Measurements from ENCODE around the gene GPC5.

GPC5 gene

DNA sequence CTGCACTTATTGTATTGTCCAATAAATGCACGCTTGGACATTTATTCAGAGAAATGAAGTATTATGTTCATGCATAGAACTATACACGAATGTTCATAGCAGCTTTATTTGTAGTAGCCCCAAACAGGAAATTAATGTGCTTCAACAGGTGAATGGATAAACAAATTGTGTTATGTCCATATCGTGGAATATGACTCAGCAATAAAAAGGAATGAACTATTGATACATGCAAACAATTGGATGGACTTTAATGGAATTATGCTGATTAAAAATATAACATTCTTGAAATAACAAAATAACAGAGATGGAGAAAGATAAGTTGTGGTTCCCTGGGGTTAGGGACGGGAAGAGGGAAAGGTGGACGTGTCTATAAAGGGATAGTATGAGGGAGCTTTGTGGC, 65.9 kb downstream of the GPC5 start:
- DNase-seq (ENCODE audit: low read depth): no peak

DNA sequence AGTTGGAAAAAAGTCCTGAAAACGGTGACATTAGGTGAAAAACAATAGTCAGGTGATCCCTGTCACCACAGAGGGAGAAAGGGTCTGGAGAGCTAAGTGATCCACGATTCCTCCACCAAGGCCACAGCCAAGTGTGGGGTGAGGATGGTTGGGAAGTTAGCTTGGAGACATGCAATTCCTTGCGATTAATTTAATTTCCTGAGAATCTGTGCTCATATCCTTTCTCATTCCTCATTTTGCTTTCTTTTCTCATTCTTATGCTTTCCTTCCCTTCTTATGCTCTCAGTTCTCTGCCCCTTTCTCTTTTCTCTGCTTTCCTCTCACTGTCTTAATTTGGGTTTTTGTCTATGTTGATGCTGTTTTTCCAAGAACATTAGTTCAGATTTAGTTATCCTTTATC, 68.8 kb downstream of the GPC5 start:
- no peak for DNase-seq (ENCODE audit: low read depth)

DNA sequence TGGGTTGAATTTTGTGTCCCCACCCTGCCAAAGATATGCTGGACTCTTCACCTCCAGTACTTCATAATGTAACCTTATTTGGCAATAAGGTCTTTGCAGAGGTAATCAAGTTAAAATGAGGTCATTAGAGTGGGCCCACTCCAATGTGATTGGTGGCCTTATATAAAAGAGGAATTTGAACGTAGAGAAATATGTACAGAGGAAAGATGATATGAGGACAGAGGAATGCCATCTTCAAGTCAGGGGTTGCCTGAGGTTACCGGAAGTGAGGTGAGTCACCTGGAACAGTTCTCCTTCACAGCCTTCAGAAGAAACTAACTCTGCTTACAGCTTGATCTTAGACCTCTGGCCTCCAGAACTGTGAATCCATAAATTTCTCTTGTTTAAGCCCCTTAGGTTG, 69.9 kb downstream of the GPC5 start:
- no peak for DNase-seq (ENCODE audit: low read depth)

DNA sequence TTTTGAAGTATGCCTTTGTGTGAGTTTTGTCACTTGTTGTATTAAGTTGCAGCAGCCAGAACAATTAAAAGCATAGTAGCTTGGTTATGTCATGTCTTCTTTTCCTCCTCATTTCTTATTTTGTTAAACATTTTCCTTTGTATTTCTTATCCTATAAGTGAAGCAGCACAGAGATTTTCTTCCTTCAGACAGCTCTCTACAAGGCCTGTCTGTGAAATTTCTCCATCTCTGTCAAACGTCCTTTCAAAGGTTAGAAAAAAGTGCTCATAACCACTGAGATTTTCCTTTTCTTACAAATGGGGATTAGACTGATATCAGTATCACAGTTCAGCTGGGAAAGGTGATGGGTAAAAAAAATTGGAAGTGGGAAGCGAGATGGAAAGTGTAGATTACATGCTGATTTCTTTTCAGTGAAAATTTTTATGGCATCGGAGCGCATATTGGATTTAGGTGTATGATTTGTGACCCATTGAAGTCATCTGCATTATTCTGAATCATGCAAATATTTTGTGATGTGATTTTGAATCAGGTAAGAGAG, 71.7 kb downstream of the GPC5 start:
- DNase-seq (ENCODE audit: low read depth): no peak

DNA sequence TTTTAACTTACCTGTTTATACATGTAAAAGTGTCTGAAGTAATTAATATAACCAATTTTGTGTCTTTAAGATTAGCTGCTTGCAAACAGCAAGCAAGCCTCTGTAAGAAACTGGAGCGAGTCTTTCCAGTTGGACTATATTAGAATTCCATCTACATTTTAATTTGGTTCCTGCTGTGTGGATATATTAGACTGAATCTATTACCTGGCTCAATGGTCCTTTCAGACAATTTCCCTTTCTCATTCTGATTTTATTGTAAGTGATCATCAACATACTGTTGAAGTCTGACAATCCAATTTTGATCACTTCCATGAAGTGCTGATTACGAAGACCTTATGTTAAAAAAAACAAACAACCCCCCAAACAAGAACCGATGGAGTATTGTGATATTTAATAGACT, 72.3 kb downstream of the GPC5 start:
- no peak for DNase-seq (ENCODE audit: low read depth)

DNA sequence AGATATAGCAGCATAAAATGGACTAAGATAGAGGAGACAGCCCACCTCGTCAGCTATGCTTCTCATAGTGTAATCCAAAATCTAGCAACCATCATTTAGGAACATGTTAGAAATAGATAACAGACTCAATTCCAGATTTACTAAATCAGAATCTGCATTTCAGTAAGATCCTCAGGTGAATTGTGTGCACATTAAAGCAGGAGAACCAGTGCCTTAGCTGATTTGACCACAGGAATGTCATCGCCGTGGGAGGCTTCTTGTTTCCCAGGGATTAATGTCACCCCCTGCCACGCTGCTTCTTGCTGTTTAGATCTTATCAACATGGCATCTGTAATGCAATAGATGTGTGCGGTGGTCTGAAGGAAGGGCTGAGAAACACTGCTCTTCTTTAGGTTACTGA, 84.0 kb downstream of the GPC5 start:
- DNase-seq (ENCODE audit: low read depth): no peak

DNA sequence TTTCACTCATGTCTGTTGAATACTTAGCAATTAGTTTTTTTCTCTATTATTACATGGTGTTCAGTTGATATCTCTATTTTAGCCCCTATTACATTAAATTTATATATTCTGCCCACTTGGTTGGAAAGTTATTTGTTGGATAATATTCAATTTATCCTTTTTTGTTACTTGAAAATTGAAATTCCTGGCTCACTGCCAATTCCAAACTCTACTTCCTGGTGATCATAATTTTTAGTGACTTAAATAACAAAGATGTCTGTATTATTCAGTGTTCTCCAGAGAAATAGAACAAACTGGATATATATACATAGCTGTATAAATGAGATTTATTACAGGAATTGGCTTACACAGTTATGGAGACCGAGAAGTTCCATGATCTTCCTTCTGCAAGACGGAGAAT, 93.6 kb downstream of the GPC5 start:
- DNase-seq (ENCODE audit: low read depth): no peak

DNA sequence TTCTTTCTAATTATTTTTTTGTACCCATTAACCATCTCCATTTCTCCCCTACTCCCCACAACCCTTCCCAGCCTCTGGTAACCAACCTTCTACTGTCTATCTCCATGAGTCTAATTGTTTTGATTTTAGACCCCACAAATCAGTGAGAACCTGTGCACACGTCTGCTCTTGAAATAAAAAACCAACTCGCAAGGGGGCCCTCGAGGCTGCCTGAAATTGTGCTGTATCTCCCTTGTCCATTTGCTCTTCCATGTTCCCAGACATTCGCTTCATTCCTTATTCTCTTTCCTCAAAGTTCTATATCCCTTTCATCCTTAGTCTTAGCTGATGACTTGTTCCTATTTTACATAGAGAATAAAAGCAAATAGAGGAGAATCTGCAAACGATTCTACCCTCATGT, 95.0 kb downstream of the GPC5 start:
- no peak for DNase-seq (ENCODE audit: low read depth)

DNA sequence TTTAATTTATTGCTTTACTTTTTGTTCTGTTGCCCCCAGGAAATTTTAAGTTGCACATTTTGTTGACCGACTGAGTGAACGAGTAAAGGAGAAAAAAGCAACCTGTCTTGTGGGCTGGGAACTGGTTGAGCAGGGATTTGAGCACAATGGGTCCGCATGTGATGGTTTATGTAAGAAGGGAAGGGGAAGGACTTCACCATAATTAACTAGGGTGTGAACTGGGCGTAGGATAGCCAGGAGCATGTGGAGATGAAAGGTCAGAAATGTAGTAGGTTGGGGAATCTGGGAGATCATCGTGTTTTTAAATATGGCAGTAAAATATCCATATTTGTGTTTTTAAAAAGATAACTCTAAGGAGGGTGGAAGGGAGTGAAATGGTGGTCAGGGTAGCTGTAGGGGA, 99.9 kb downstream of the GPC5 start:
- DNase-seq (ENCODE audit: low read depth): no peak

DNA sequence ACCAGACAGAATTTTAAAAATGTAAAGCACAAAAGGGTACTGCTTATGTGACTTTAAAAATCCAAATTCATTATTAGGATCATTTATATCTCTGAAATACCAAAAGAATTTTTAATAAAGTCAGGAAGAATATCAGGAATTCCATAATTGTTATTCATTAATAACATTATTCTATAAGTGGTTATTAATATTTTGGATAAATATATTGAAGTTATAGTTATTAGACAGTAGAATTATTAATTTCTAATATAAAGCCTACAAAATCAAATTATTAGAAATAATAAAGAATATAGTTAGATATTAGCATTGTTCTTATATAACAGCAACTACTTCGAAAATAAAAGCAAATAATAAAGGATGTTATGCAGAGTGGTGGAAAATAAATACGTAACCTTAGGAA, 105.8 kb downstream of the GPC5 start:
- no peak for DNase-seq (ENCODE audit: low read depth)

DNA sequence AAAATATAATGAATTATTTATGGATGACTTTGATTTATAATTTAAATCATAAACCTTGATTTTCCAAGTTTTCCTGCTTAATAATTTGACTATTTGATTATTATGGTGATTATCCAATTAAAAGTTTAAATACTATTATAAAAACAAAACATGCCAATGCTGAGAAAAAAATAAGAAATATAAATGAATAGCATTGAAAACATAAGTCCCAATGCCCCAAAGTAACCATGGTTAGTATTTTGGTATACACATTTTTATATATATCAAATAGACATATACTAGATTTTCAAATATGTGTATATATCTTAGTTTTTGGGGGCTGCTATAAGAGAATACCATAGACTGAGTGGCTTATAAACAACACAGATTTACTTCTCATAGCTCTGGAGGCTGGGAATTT, 108.3 kb downstream of the GPC5 start:
- DNase-seq (ENCODE audit: low read depth): no peak

DNA sequence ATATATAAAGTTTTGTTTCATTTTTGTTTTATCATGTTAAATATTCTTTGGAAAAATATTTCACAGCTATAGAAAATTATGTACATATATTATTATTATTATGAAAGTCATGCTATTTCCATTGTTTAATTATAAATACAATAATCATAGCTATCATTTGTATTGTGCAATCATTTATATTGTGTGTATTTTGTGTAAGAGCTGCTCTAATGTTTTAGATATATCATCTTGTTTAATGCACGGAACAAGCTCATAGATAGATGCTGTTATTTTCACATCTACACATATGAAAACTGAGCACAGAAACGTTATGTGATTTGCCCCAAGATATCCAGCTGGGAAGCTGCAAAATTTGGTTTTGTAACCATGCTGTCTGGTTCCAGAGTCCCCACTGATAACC, 111.6 kb downstream of the GPC5 start:
- DNase-seq (ENCODE audit: low read depth): no peak

DNA sequence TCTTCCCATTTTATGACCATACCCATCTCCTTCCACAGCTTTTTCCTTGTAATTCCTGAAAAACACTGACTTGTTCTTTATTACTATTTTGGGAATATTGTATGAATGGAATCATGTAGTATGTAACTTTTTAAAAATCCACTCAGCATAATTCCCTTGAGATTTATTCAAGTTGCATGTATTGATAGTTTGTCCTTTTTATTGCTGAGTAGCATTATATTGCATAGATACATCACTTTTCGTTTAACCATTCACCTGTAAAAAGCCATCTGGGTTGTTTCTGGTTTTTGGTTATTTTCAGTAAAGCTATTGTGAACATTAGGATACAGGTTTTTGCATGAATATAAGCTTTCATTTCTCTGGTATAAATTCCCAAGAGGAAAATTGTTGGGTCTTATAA, 115.4 kb downstream of the GPC5 start:
- no peak for DNase-seq (ENCODE audit: low read depth)

DNA sequence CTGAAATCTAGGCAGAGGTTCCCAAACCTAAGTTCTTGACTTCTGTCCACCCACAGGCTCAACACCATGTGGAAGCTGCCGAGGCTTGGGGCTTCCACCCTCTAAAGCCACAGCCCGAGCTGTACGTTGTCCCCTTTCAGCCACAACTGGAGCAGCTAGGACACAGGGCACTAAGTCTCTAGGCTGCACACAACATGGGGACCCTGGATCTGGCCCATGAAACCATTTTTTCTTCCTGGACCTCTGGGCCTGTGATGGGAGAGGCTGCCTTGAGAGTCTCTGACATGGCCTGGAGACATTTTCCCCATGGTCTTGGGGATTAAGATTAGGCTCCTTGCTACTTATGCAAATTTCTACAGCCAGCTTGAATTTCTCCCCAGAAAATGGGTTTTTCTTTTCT, 118.4 kb downstream of the GPC5 start:
- no peak for DNase-seq (ENCODE audit: low read depth)

DNA sequence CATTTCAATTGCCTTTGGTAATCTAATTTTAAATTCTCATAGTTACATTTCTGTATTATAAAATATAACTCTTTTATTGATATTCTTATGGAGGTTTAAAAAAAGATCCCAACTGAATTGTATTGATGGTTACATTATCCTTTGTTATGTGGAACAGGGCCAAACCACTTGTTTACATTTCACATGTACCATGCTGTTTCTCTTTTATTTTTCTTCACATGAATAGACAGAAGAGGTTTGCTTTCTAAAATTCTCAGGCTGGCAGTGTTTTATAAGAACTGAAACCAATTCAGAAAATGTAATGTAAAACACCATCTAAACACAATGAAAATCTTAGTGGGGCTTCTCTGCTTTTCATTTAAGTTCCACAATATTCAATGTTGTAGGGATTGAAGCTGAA, 122.5 kb downstream of the GPC5 start:
- no peak for DNase-seq (ENCODE audit: low read depth)

DNA sequence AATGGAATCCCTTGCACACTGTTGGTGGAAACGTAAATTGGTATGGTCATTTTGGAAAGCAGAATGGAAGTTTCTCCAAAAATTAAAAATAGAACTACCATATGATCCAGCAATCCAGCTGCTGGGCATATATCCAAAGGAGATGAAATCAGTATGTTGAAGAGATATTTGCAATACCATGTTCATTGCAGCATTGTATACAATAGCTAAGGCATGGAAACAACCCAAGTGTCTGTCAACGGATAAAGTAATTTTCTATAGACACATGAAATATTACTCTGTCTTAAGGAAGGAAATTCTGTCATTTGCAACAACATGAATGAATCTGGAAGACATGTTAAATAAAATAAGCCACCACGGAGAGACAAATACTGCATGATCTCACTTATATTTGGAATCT, 124.7 kb downstream of the GPC5 start:
- DNase-seq (ENCODE audit: low read depth): no peak

DNA sequence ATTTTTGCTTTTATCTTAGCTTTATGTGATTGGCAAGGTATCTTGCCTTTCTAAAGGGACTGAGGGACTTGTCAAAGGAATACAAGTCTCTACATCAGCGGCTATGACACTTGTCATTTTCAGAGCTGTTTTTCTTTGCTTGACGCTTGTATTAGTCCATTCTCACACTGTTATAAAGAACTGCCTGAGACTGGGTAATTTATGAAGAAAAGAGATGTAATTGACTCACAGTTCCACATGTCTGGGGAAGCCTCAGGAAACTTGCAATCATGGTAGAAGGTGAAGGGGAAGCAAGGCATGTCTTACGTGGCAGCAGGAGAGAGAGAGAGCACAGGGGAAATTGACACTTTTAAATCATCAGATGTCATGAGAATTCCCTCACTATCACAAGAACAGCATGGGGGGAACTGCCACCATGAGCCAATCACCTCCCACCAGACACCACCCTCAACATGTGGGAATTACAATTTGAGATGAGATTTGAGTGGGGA, 128.2 kb downstream of the GPC5 start:
- DNase-seq (ENCODE audit: low read depth): no peak

DNA sequence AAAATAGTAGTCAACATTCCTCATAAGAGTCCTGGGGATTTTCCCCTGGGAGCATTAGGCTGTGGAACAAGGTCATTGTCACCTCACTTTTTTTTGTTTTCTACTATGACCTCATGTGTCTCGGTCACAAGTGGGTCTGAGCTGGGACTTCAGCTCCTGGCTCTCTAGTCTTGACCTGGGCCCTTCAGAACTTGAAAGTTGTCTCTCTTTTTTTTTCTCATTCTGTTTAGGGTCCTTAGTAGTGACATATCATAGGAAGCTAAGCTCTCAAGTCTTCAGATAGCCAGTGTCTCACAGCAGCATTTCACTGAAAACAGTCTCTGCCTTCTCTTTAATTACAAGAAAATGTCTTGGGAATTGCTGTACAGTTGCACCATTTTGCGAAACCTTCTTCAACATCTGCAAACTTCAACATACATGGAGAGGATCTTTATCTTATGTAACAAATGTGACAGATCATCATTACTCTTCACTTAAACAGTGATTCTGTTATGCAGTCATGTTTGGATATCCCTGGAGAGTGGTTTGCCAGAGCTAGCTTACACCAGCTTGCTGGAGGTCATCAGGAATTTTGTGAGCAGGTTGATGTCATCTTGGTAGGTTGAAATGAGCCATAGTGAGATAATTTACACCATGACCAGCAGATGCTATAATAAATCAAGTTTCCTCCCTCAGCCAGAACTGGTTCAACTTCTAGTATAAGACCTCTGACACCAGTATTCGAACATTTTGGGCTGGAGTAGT, 131.5 kb downstream of the GPC5 start:
- no peak for DNase-seq (ENCODE audit: low read depth)

DNA sequence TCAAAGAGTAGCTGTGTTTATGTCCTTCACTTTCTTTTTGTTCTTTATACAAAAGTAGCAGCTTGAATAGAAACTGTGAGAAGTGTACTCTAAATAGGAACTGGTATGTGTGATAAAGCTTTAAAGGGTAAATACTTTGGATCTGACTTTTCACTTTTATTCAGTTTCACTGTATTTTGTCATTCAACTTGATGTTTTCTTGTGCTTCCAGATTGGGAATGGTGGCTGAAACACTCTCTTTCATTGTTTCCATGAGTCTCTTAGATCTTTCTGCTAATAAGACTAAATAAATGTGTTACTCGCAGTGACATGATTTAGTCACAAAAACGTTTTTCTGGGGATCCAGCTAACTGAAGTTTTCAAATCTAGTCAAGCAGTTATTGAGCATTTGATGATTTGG, 133.2 kb downstream of the GPC5 start:
- DNase-seq (ENCODE audit: low read depth): no peak

DNA sequence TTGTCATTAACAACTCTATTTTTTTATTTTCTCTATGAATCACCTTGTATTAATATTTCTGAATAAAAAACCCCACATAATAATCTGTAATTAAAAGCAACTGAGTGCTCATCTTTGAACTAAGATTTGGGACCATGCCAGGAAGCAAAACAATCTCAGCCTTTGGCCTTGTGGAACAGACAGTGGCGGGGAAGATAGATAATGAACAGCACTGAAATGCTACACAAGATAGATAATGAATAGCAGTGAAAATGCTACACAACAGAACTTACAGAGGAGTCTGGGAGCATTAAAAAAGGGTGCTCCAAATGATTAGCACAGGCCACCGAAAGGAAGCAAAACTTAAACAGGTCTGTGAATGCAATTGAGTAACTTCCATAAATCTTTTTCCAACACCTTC, 134.9 kb downstream of the GPC5 start:
- DNase-seq (ENCODE audit: low read depth): no peak

DNA sequence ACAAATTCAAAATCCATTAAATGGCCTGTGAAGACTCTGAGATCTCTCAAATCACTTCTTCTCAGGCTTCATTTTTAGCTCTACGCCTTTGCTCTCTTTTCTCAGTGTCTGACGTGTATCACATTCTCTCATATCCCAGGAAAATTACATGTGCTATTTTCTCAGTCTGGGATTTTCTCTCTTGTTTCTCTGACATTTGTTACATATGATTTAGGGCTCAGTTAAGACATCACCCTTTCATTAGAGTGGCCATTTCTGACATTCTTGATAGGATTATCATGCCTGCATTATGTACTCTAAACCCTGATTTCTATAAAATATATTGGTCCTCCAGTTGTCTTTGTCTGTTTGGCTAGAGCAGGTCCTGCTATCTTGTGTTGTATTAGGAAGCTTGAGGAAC, 136.6 kb downstream of the GPC5 start:
- DNase-seq (ENCODE audit: low read depth): no peak

DNA sequence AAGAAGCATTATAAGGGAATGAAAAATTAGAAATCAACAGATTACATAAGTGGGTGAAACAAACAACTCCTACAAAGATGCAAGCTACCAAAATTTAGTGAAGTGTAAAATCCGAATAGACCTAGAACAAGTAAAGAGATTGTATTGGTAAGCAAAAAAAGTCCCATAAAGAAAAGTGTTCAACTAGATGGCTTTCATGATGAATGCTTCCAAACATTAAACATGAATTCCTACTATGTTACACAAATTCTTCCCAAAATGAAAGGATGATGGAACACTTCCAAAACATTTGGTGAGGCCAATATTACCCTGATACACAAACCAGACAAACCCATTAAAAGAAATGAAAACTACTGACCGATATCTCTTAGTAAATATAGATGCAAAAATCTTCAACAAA, 139.0 kb downstream of the GPC5 start:
- no peak for DNase-seq (ENCODE audit: low read depth)

DNA sequence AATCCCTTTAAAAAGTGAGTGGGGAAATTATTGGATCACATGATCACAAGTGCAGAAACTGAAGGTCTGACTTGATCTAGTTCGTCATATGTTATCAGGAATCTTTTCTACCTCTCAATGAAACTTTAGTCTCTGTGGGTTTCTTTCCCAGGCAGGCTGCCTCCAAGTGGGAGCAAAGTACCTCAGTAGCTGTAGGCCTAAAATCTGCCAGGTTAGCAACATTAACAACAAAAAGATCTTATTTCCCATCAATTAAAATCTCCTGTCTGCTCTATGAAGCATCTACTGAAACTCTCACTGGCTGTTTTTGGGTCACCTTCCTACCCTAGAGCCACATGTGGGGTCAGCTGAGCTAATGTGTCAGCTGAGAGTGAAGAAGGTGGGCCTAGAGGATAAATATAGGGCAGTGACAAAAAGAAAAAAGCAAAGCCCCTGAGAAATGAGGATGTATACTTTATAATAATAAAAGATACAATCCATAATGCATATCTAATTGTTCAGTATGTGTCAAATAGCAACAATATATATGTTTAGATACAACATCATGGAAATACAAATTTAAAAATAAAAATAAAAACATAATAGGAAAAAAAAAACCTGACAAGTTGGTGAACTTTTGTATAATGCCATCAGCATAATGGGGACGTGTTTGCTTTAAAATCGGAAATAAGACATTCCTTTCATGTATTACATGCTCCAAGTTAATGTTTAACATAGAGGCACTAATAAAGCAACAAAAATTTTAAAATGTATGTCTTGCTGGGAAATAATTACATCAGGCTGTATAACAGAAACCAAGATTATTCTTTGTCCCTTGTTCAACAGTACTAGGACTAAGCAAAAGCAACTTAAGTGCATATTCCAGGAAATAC, 141.1 kb downstream of the GPC5 start:
- DNase-seq (ENCODE audit: low read depth): no peak

Data from EH (cell line).